PFSK-1 (cell line): Measurements from ENCODE around the gene SRGAP3.

Experiments
- FOXP2 ChIP-seq: optimal IDR thresholded peaks from 2 replicates; pipeline ENCODE3; 2011; ENCODE audit warnings: borderline replicate concordance, control low read depth, inconsistent platforms; ENCODE audit not compliant: insufficient read depth; ENCODE audit errors: extremely low read length, extremely low read depth
- POLR2AphosphoS5 ChIP-seq: IDR thresholded peaks from 2 replicates; pipeline ENCODE4 v1.6.1; 2012; ENCODE audit warnings: low read depth, mild to moderate bottlenecking, control low read depth, low read length, moderate library complexity
- SIN3A ChIP-seq: IDR thresholded peaks from 2 replicates; pipeline ENCODE4 v1.6.1; 2012; ENCODE audit warnings: mild to moderate bottlenecking, low read length, moderate library complexity, borderline replicate concordance; ENCODE audit not compliant: insufficient read depth
- TAF1 ChIP-seq: IDR thresholded peaks from 2 replicates; pipeline ENCODE4 v1.6.1; 2012; ENCODE audit warnings: low read length, control low read depth, borderline replicate concordance; ENCODE audit not compliant: insufficient read depth

DNA sequence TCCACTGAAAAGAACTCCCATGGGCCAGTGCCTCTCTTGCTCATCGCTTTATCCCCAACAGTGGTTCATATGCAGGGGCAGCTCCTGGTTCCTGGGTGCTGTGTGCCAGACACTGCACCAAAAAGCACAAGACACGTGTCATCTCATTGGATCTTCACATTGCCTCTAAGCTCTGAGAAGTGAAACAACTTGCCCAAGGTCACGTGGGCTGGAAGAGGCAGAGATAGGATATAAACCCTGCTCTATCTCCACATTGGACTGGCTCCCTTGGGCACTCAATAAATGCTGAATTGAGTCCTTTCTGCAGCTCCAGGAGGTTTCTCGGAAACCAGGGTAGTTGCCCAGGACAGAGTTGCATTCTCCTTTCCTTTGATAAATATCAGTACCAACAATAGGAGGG is 88.1 kb downstream of the SRGAP3 start:
- TF ChIP-seq POLR2AphosphoS5 = no peak
- TF ChIP-seq FOXP2 = no peak
- TF ChIP-seq SIN3A = no peak
- no peak for TF ChIP-seq TAF1
